DOHH2 (cell line): ENCODE data around the gene KRTAP4-6.
"Not testable (repeated sequence)": the region's sequence is repeated elsewhere in the genome, so short reads cannot be mapped to it uniquely, and the experiment has no call there.

Experiments used
- H3F3A ChIP-seq: fragments of 200-600 bp; sonication (generic), shearing (Covaris generic); 2 replicates; pipeline ENCODE4 v1.6.0; 2016; ENCODE audit warnings: antibody characterized with exemption, mild to moderate bottlenecking; ENCODE audit not compliant: control insufficient read depth, insufficient read depth
- H3K27ac ChIP-seq: fragments of 200-600 bp; sonication (generic); 2 replicates; pipeline ENCODE4 v1.5.1; 2014; ENCODE audit warnings: low read depth, mild to moderate bottlenecking, low read length, moderate library complexity
- H3K27me3 ChIP-seq: fragments of 200-600 bp; sonication (generic); 2 replicates; pipeline ENCODE4 v1.6.1; 2014; ENCODE audit warnings: mild to moderate bottlenecking, low read length, mixed read lengths; ENCODE audit not compliant: control insufficient read depth
- H3K36me3 ChIP-seq: fragments of 200-600 bp; sonication (generic); 2 replicates; pipeline ENCODE4 v1.6.1; 2014; ENCODE audit warnings: mild to moderate bottlenecking, low read length, moderate library complexity, mixed read lengths; ENCODE audit not compliant: control insufficient read depth
- H3K4me1 ChIP-seq: fragments of 200-600 bp; sonication (generic); 2 replicates; pipeline ENCODE4 v1.6.1; 2014; ENCODE audit warnings: mild to moderate bottlenecking, low read length, mixed read lengths; ENCODE audit not compliant: control insufficient read depth
- H3K4me2 ChIP-seq: fragments of 200-600 bp; sonication (generic); 2 replicates; pipeline ENCODE4 v1.6.0; 2014; ENCODE audit warnings: mild to moderate bottlenecking, low read length, moderate library complexity
- H3K4me3 ChIP-seq: fragments of 200-600 bp; sonication (generic); 2 replicates; pipeline ENCODE4 v1.5.1; 2014; ENCODE audit warnings: mild to moderate bottlenecking, low read length, mixed read lengths
- H3K79me2 ChIP-seq: fragments of 200-600 bp; sonication (generic); 2 replicates; pipeline ENCODE4 v1.6.1; 2014; ENCODE audit warnings: mild to moderate bottlenecking, low read length, mixed read lengths; ENCODE audit not compliant: control insufficient read depth
- H3K9me2 ChIP-seq: fragments of 200-600 bp; sonication (generic); replicated peaks from 2 replicates; pipeline ENCODE4 v1.6.1; 2014; ENCODE audit warnings: mild to moderate bottlenecking, low read length, mixed read lengths; ENCODE audit not compliant: control insufficient read depth
- H3K9me3 ChIP-seq: fragments of 200-600 bp; sonication (generic); 2 replicates; pipeline ENCODE4 v1.6.1; 2014; ENCODE audit warnings: antibody characterized with exemption, low read length, mixed read lengths; ENCODE audit not compliant: control insufficient read depth, insufficient read depth
- H4K20me1 ChIP-seq: fragments of 200-600 bp; sonication (generic); 2 replicates; pipeline ENCODE4 v1.6.0; 2014; ENCODE audit warnings: low read depth, mild to moderate bottlenecking, antibody characterized with exemption, low read length, moderate library complexity; ENCODE audit not compliant: control insufficient read depth, insufficient read depth
- CTCF ChIP-seq: fragments of 200-600 bp; sonication (generic); IDR thresholded peaks from one replicate; pipeline ENCODE4 v1.5.1; 2014; ENCODE audit warnings: antibody characterized with exemption, mild to moderate bottlenecking, low read depth, low read length; ENCODE audit not compliant: poor library complexity, severe bottlenecking
- EZH2phosphoT487 ChIP-seq: fragments of 200-600 bp; sonication (generic); IDR thresholded peaks from 2 replicates; pipeline ENCODE4 v1.6.1; 2017; ENCODE audit warnings: borderline replicate concordance, mild to moderate bottlenecking, antibody characterized with exemption, low read length, moderate library complexity, mixed read lengths

Gene KRTAP4-6

GRCh38 chr17:41141361-41141760 is 1.0 kb upstream of the KRTAP4-6 start:
- H3K9me3 ChIP-seq = peaks cover 15% of the 10 kb centered on the region
- TF ChIP-seq EZH2phosphoT487 (no peak), CTCF (no peak)

GRCh38 chr17:41139865-41140264 is 479 bp downstream of the KRTAP4-6 start:
- not testable (repeated sequence) for H3K4me2 ChIP-seq, H3F3A ChIP-seq, H4K20me1 ChIP-seq, H3K27me3 ChIP-seq, H3K4me1 ChIP-seq, H3K79me2 ChIP-seq, H3K4me3 ChIP-seq, H3K27ac ChIP-seq, H3K36me3 ChIP-seq, H3K9me2 ChIP-seq
- H3K9me3 ChIP-seq = peaks cover 15% of the 10 kb centered on the region

More at GRCh38 chr17:41141361-41141760, 1.0 kb upstream of the KRTAP4-6 start:
- Histone ChIP-seq H3K36me3 (no peaks in the 10 kb centered on the region), H3K9me2 (no peaks in the 10 kb centered on the region), H3K27ac (no peak overlapping the region), H3K4me3 (no peak overlapping the region), H3K4me2 (no peak overlapping the region), H4K20me1 (no peaks in the 10 kb centered on the region), H3K27me3 (no peaks in the 10 kb centered on the region), H3K4me1 (no peaks in the 10 kb centered on the region), H3F3A (no peaks in the 10 kb centered on the region), H3K79me2 (no peaks in the 10 kb centered on the region)

GRCh38 chr17:41133880-41134735 is 6.2 kb downstream of the KRTAP4-6 start:
- Histone ChIP-seq H3K9me3 (no peaks in the 10 kb centered on the region), H4K20me1 (no peaks in the 10 kb centered on the region), H3F3A (no peaks in the 10 kb centered on the region), H3K27me3 (no peaks in the 10 kb centered on the region), H3K79me2 (no peaks in the 10 kb centered on the region), H3K36me3 (no peaks in the 10 kb centered on the region), H3K4me3 (no peak overlapping the region), H3K4me2 (no peak overlapping the region), H3K9me2 (no peaks in the 10 kb centered on the region), H3K4me1 (peaks cover 22% of the 10 kb centered on the region), H3K27ac (no peak overlapping the region)
- TF ChIP-seq CTCF (no peak), EZH2phosphoT487 (no peak)

GRCh38 chr17:41131979-41132378 is 8.4 kb downstream of the KRTAP4-6 start:
- TF ChIP-seq EZH2phosphoT487 = no peak
- no peak for TF ChIP-seq CTCF
- H3K27ac ChIP-seq = no peak overlapping the region
- H3K4me1 ChIP-seq = peaks cover 22% of the 10 kb centered on the region

More at GRCh38 chr17:41131979-41132378, 8.4 kb downstream of the KRTAP4-6 start:
- Histone ChIP-seq H3K9me3 (no peaks in the 10 kb centered on the region), H3K79me2 (no peaks in the 10 kb centered on the region), H3F3A (no peaks in the 10 kb centered on the region), H3K4me3 (no peak overlapping the region), H3K27me3 (no peaks in the 10 kb centered on the region), H4K20me1 (no peaks in the 10 kb centered on the region), H3K4me2 (no peak overlapping the region), H3K36me3 (no peaks in the 10 kb centered on the region), H3K9me2 (no peaks in the 10 kb centered on the region)
